Adrenal gland (tissue), 5 donors: ENCODE measurements around the gene PNMA3.

Source experiments
- CTCF ChIP-seq, 6 experiments: fragments of 450-650 bp in 4 of 6; fragments of 200-600 bp in 2 of 6; sonication (generic) in 1 of 6; IDR thresholded peaks; 1 replicate in 5 of 6; 2 replicates in 1 of 6; pipeline versions ENCODE4 v1.5.1 to v1.8.0; 2016 to 2021; ENCODE audit warnings: antibody characterized with exemption in 6 of 6, mild to moderate bottlenecking in 2 of 6, moderate library complexity in 1 of 6
- POLR2A ChIP-seq, 2 donors: fragments of 450-650 bp; IDR thresholded peaks; one replicate each; pipeline ENCODE4 v1.6.1; 2017; ENCODE audit warnings: antibody characterized with exemption in 2 of 2, mild to moderate bottlenecking in 2 of 2, moderate library complexity in 1 of 2
- donor health status: DM: no; HTN: no; CAD: no.

- TF ChIP-seq CTCF (IDR thresholded peaks at IDR 0.05) (no peak), POLR2A (IDR thresholded peaks at IDR 0.05) (no peak)
These were observed 3.2 kb downstream of the PNMA3 start for GRCh38 chrX:153059191-153060094.
